GM12872 (cell line): ENCODE results near the gene CDH4.

ENCODE experiments used
- TF ChIP-seq, protein P1 (sequence below): IDR thresholded peaks from 3 replicates; pipeline ENCODE4 v1.5.1; 2011; ENCODE audit warnings: low read depth, mild to moderate bottlenecking, low read length, moderate library complexity; ENCODE audit not compliant: insufficient read depth

CDH4 gene

DNA sequence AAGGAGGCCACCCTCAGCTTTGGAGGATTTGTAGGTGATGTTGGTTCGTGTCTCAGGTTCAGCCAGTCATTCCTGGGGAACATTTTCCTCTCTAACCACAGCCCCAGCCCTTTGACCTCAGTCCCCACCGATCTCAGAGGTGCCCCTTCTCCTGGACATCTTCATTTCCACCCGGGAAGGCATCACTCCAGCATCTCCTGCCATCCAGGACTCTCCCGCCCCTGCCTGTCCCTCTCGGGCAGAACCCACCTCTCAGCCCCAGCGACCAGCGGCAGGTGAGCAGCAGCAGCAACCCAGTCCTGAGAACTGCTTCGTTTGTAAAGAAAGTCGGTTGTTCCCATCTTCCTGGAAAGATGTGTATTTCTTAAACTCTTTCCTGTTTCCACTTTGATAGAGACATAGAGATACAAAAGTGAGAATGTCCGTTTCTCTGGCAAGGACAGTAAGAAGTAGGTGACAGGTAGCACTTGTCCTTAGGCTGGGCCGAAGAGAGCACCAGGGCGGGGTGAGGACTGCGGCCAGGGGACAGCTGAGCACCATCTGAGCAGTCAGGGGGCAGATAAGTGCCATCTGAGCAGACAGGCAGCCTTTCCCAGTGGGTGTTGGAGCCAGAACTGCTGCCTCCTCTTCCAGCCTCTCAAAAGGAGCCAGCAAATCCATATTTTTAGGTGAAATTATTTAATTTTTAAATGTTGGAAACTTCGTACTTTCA lies 142.2 kb downstream of the CDH4 start:
- TF ChIP-seq, protein P1, sequence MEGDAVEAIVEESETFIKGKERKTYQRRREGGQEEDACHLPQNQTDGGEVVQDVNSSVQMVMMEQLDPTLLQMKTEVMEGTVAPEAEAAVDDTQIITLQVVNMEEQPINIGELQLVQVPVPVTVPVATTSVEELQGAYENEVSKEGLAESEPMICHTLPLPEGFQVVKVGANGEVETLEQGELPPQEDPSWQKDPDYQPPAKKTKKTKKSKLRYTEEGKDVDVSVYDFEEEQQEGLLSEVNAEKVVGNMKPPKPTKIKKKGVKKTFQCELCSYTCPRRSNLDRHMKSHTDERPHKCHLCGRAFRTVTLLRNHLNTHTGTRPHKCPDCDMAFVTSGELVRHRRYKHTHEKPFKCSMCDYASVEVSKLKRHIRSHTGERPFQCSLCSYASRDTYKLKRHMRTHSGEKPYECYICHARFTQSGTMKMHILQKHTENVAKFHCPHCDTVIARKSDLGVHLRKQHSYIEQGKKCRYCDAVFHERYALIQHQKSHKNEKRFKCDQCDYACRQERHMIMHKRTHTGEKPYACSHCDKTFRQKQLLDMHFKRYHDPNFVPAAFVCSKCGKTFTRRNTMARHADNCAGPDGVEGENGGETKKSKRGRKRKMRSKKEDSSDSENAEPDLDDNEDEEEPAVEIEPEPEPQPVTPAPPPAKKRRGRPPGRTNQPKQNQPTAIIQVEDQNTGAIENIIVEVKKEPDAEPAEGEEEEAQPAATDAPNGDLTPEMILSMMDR, result no peak

DNA sequence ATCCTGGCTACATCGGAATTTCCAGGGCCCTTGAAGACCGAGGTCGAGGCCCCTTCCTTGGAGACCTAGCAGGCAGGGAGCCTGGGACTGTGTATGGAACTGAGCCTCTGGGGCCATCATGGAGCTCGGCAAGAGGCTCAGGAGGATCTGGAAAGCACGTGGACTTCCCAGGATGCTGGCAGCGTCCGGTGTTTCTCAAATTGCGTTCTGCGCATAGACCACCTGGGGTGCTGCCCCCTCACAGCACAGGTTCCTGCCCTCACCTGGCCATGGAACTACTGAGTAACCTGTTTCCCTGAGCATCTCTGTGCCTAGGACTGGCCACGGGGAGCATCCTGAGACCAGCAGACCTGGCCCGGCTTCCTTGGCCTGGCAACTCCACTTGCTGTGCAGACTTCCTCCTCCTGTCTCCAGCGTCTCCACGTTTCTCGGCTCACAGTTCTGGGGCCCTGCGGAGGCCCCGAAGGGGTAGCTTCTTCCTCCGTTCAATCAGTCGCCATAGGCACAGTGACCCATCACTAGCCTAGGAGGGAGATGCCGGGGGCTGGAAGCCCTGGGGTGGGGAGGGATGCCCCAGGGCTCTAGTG lies 144.3 kb downstream of the CDH4 start:
- TF ChIP-seq, protein P1, result no peak

DNA sequence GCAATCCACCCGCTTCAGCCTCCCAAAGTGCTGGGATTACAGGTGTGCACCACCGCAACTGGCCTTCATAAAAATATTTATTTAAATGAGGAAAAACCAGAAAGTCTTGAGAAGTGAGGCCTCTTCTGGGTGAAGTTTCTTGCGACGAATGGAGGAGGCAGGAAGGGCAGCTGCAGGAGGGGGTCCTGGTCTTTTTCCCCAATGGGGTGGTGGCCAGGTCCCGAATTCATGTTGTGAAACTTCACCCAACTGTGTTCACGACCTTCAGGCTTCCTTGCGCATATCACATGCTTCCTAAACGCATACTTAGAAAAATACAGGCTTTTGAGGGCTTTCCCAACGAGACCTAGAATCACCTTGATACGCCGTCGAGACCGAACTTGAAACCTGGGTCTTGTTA lies 145.1 kb downstream of the CDH4 start:
- TF ChIP-seq, protein P1, result no peak

DNA sequence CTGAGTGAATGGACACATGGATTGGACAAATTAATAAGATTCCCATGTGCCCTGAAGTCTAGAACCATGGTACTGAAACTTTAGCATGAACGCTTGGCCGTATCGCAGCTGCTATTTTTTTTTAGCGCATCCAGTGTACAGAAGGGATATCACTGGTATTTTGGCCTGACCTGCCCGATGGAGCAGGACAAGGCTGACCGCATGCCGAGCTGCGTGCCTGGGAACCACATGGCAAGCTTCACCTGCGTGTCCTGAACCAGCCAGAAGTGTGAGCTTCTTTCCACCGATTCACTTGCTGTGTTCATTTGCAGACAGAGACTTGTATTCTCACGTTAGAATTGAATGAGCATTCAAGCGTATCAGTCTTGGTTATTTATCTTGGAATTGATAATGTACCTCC lies 145.7 kb downstream of the CDH4 start:
- TF ChIP-seq, protein P1, result no peak

DNA sequence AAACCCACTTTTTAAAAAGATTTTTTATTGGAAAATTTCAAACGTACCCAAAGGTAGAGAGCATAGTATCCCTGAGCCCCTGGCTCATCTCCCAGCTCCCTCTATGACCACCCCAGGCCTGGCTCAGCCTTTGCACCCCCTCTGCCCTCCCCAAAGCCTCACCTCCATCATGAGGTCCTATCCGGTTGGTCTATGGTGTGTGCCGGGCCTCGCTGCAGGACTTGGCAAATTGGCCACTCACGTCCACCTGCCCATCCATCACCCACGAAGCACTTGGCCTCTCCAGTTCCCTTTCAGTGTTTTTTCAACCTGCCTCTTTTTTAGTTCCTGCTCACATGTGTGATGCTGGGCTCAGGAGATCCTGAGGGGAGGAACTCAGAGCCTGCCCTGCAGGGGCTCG lies 147.4 kb downstream of the CDH4 start:
- TF ChIP-seq, protein P1, result no peak

DNA sequence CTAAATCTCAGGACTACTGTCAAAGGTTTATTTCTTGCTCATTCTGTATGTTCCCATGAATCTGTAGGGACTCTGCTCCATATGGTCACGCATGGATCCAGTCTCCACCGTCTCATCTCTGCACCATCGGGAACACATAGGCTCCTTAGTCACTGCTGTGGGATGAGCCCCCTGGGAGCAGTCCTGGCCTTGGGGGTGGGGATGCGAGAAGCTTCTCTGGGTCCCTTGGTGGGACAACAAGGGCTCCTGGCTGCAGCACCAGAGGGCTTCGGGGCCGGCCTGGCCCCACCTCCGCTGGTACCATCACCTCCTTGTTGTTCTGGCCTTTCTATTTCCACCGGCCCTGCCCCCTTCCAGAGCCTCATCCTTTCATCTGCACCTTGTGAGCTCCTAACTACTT lies 148.4 kb downstream of the CDH4 start:
- TF ChIP-seq, protein P1, result no peak

DNA sequence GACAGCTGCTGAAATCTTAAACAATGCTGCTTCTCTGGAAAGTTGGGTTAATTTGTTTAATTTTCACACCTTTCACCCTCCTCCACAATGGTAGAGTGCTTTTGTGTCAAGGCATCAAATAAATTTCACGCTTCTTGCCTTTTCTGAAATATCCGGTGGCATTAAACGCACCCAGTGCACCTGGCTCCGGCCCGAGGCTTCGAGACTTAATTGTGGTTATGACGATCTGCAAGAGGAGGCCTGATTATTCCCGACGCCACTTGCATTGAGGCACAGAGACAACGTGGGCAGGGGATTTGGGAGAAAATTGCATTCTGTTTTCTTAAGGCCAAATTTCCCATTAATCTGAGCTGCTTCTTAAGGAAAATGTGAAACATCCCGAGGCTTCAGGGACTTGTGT lies 152.2 kb downstream of the CDH4 start:
- TF ChIP-seq, protein P1, result no peak

DNA sequence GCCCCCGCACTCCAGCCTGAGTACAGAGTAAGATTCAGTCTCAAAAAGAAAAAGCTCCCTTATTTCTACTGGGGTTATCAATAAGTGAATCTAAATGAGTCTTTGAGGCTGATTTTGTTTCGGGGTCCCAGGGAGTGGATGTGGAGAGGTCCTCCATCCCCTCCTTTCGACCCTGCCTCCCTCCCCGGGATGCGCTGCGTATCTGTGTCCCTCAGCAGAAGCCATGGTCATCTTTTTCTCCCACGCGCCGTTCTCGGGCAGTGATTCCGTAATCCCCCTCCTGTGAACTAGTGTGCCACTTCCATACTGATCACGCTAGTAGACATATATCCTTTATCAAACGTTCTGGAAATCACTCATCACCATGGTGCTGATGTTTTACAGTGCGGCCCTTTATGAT lies 152.9 kb downstream of the CDH4 start:
- TF ChIP-seq, protein P1, result no peak
